GM23338 (cell line): Measurements from ENCODE around the gene AP5Z1. TPM values are rescaled to one million over a fixed set of nuclear protein-coding genes. Genes with fewer than 3 reads are reported as not detected.

Experiments
- ATAC-seq: fragments of 200-7000 bp; cut with Tn5 transposase; 3 replicates; pipeline ENCODE4 v1.9.1; 2020
- DNase-seq: peaks from one replicate; pipeline ENCODE4 v3.0.0-alpha.2; 2015; ENCODE audit warnings: low spot score
- H2AFZ ChIP-seq: fragments of 200-600 bp; sonication (generic); 2 replicates; pipeline ENCODE4 v1.8.0; 2016; ENCODE audit warnings: antibody characterized with exemption, mild to moderate bottlenecking, moderate library complexity
- H3F3A ChIP-seq: fragments of 200-600 bp; sonication (generic); replicated peaks from 2 replicates; pipeline ENCODE4 v1.8.0; 2017; ENCODE audit warnings: antibody characterized with exemption, mixed run types, low read depth
- H3K27ac ChIP-seq: fragments of 200-600 bp; sonication (generic); 2 replicates; pipeline ENCODE4 v1.6.1; 2016; ENCODE audit warnings: low read depth
- H3K27me3 ChIP-seq: fragments of 200-600 bp; sonication (generic); 2 replicates; pipeline ENCODE4 v1.8.0; 2016; ENCODE audit warnings: mild to moderate bottlenecking, mixed run types, moderate library complexity; ENCODE audit not compliant: insufficient read depth
- H3K36me3 ChIP-seq: fragments of 200-600 bp; sonication (generic); 2 replicates; pipeline ENCODE4 v1.8.0; 2016; ENCODE audit warnings: mild to moderate bottlenecking; ENCODE audit not compliant: insufficient read depth
- H3K4me1 ChIP-seq: fragments of 200-600 bp; sonication (generic); 2 replicates; pipeline ENCODE4 v1.8.0; 2016; ENCODE audit warnings: mild to moderate bottlenecking, moderate library complexity; ENCODE audit not compliant: insufficient read depth
- H3K4me2 ChIP-seq: fragments of 200-600 bp; sonication (generic); 2 replicates; pipeline ENCODE4 v1.7.1; 2017; ENCODE audit warnings: mixed run types
- H3K4me3 ChIP-seq: fragments of 200-600 bp; sonication (generic); 2 replicates; pipeline ENCODE4 v1.6.1; 2016; ENCODE audit warnings: mixed run types
- H3K79me2 ChIP-seq: fragments of 200-600 bp; sonication (generic); replicated peaks from 2 replicates; pipeline ENCODE4 v1.8.0; 2017; ENCODE audit warnings: mild to moderate bottlenecking; ENCODE audit not compliant: insufficient read depth
- H3K9me2 ChIP-seq: fragments of 200-600 bp; sonication (generic); 2 replicates; pipeline ENCODE4 v1.8.0; 2017; ENCODE audit not compliant: insufficient read depth
- H4K20me1 ChIP-seq: fragments of 200-600 bp; sonication (generic); replicated peaks from 2 replicates; pipeline ENCODE4 v1.8.0; 2017; ENCODE audit warnings: mild to moderate bottlenecking; ENCODE audit not compliant: insufficient read depth
- H3K27ac Mint-ChIP-seq: 2 replicates; pipeline ENCODE4 v1.8.0; 2020; ENCODE audit warnings: inconsistent platforms, mild to moderate bottlenecking, moderate library complexity, mixed read lengths
- H3K27me3 Mint-ChIP-seq: 3 replicates; pipeline ENCODE4 v1.8.0; 2022; ENCODE audit warnings: low read depth, mild to moderate bottlenecking, moderate library complexity, mixed read lengths, inconsistent platforms; ENCODE audit not compliant: insufficient read depth, poor library complexity
- H3K36me3 Mint-ChIP-seq: 3 replicates; pipeline ENCODE4 v1.8.0; 2021; ENCODE audit warnings: low read depth, mild to moderate bottlenecking, inconsistent platforms, moderate library complexity, mixed read lengths
- H3K4me1 Mint-ChIP-seq: 3 replicates; pipeline ENCODE4 v1.8.0; 2020; ENCODE audit warnings: mild to moderate bottlenecking, inconsistent platforms, mixed read lengths
- H3K4me3 Mint-ChIP-seq: 3 replicates; pipeline ENCODE4 v1.8.0; 2021; ENCODE audit warnings: moderate library complexity, mild to moderate bottlenecking, inconsistent platforms, mixed read lengths
- H3K9me3 Mint-ChIP-seq: 3 replicates; pipeline ENCODE4 v1.8.0; 2020; ENCODE audit warnings: moderate library complexity, mild to moderate bottlenecking, inconsistent platforms, mixed read lengths
- EZH2phosphoT487 ChIP-seq: fragments of 200-600 bp; sonication (generic); IDR thresholded peaks from one replicate; pipeline ENCODE4 v1.8.1; 2018; ENCODE audit warnings: antibody characterized with exemption; ENCODE audit not compliant: unreplicated experiment
- JUNB ChIP-seq: IDR thresholded peaks from one replicate; pipeline ENCODE4 v1.6.1; 2016; ENCODE audit warnings: antibody characterized with exemption; ENCODE audit not compliant: unreplicated experiment
- POLR2AphosphoS5 ChIP-seq: IDR thresholded peaks from 2 replicates; pipeline ENCODE4 v1.6.1; 2016; ENCODE audit warnings: antibody characterized with exemption, low read depth
- STAT1 ChIP-seq: IDR thresholded peaks from one replicate; pipeline ENCODE4 v1.6.1; 2016; ENCODE audit warnings: antibody characterized with exemption; ENCODE audit not compliant: unreplicated experiment
- ZNF331 ChIP-seq: fragments of 250-450 bp; sonication (Bioruptor Pico); IDR thresholded peaks from 2 replicates; pipeline ENCODE4 v1.5.0; 2020; ENCODE audit warnings: low read depth, mild to moderate bottlenecking, moderate library complexity
- ZNF462 ChIP-seq: fragments of 250-450 bp; sonication (Bioruptor Pico); IDR thresholded peaks from 2 replicates; pipeline ENCODE4 v1.5.0; 2020; ENCODE audit warnings: mild to moderate bottlenecking, moderate library complexity
- polyA plus RNA-seq: library from polyadenylated mRNA; unstranded; fragments of >200 nt; fragmentation: Nextera tagmentation; extraction: Ambion mirVana; gene quantifications from 2 replicates; pipeline ENCODE4 v1.2.1, GENCODE V29; 2016
- total RNA-seq: library from RNA; depleted of rRNA; stranded (reverse); fragments of >200 nt; shearing (Covaris generic); gene quantifications from 2 replicates; pipeline ENCODE4 v1.2.3, GENCODE V29; 2014

AP5Z1 gene
- total and polyA plus RNA-seq, 2 experiments from 2014 or later, result 16.3 to 31.2 TPM

DNA sequence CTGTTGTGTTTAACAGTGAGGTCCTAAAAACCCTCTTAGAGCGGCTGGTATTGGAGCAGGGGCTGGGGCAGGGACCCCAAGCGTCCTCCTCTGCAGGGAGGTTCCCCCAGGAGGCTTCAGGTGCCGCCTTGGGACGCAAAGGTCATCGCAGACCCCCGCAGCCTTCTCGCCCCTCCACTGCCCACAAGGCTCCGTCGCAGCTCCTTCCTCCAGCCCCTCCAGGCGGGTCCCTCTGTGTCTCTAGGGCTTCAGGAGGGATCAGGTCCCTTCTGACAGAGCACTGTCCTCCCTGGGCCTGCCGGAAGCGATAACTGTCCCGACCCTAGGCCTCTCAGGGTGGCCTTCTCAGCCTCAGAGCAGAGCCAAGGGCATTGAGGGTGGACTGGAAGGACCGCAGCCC lies 26.1 kb upstream of the AP5Z1 start:
- Histone ChIP-seq H3K36me3 (no peaks in the 10 kb centered on the region), H3K9me2 (no peaks in the 10 kb centered on the region), H3K4me3 (no peak overlapping the region), H3K27ac (no peak overlapping the region), H4K20me1 (peaks cover 8% of the 10 kb centered on the region), H3K4me2 (no peak overlapping the region), H3F3A (peaks cover 6% of the 10 kb centered on the region; the same call in 1 of the 2 replicates), H2AFZ (no peak overlapping the region), H3K4me1 (peaks cover 8% of the 10 kb centered on the region), H3K79me2 (0 out of 2 replicates have a peak, but pooled peaks cover 12% of the 10 kb centered on the region), H3K27me3 (peaks cover 14% of the 10 kb centered on the region)
- peaks cover 12% of the 10 kb centered on the region; the same call in 2 of the 3 replicates for H3K36me3 Mint-ChIP-seq
- no peak overlapping the region for H3K4me3 Mint-ChIP-seq
- ATAC-seq (no peak), DNase-seq (no peak)
- H3K27ac Mint-ChIP-seq, result no peak overlapping the region
- H3K27me3 Mint-ChIP-seq, result peaks cover 19% of the 10 kb centered on the region
- H3K4me1 Mint-ChIP-seq, result peaks cover 14% of the 10 kb centered on the region
- H3K9me3 Mint-ChIP-seq, result no peaks in the 10 kb centered on the region
- TF ChIP-seq STAT1 (no peak), ZNF331 (CRISPR knock-in tag) (no peak), ZNF462 (CRISPR knock-in tag) (no peak), JUNB (no peak), EZH2phosphoT487 (no peak), POLR2AphosphoS5 (no peak)

DNA sequence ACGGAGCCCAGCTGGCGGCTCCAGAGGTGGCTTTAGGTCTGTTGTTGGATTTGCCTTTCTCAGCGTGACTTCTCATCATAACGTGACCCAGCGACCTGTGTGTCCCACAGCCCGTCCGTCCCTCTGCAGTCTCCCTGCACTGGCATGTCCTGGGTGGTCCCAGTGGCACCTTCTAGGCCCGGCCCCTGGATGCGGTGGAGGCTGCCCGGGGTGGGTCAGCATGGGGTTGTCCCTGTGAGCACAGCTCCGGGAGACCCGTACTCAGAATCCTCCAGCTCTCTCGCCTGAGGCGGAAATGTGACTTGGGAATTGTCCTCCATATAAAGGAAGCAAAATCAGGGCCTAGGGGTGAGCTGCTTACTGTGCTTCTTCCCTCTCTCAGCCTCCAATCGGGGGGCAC lies 25.6 kb upstream of the AP5Z1 start:
- no peak overlapping the region for H3K4me2 ChIP-seq
- DNase-seq (no peak), ATAC-seq (no peak)
- Mint-ChIP-seq H3K27me3 (peaks cover 18% of the 10 kb centered on the region), H3K4me3 (no peak overlapping the region), H3K4me1 (peaks cover 13% of the 10 kb centered on the region), H3K27ac (no peak overlapping the region), H3K9me3 (no peaks in the 10 kb centered on the region), H3K36me3 (peaks cover 14% of the 10 kb centered on the region)
- no peak overlapping the region for H2AFZ ChIP-seq
- H3K27me3 ChIP-seq, result peaks cover 11% of the 10 kb centered on the region
- no peak overlapping the region for H3K4me3 ChIP-seq
- H3K9me2 ChIP-seq, result no peaks in the 10 kb centered on the region
- H3K36me3 ChIP-seq, result no peaks in the 10 kb centered on the region
- peaks cover 6% of the 10 kb centered on the region; the same call in 1 of the 2 replicates for H3F3A ChIP-seq
- H3K27ac ChIP-seq, result no peak overlapping the region
- H4K20me1 ChIP-seq, result peaks cover 8% of the 10 kb centered on the region; the same call in 1 of the 2 replicates
- 0 out of 2 replicates have a peak, but pooled peaks cover 12% of the 10 kb centered on the region for H3K79me2 ChIP-seq
- H3K4me1 ChIP-seq, result peaks cover 4% of the 10 kb centered on the region; the same call in 1 of the 2 replicates
- no peak for TF ChIP-seq POLR2AphosphoS5
- no peak for TF ChIP-seq EZH2phosphoT487
- no peak for TF ChIP-seq ZNF462 (CRISPR knock-in tag)
- TF ChIP-seq ZNF331 (CRISPR knock-in tag), result no peak
